Measurements from ENCODE around the gene RMDN2.
"Not testable (repeated sequence)": the region's sequence is repeated elsewhere in the genome, so short reads cannot be mapped to it uniquely, and the experiment has no call there.

RMDN2 gene

GRCh38 chr2:37934591-37935513 is 9.8 kb downstream of the RMDN2 start:
- peak in 2 of 3 donors; percentile 48 to 66 for DNase-seq

- not testable (repeated sequence) for DNase-seq
Measured at GRCh38 chr2:37937568-37937967, 12.5 kb downstream of the RMDN2 start.

- DNase-seq, result not testable (repeated sequence)
Measured at GRCh38 chr2:37941267-37941666, 16.2 kb downstream of the RMDN2 start.

- DNase-seq, result no peak
Measured at GRCh38 chr2:37944268-37944667, 19.2 kb downstream of the RMDN2 start.

- DNase-seq, result peak in 2 of 3 donors; percentile 32 to 43
Measured at GRCh38 chr2:37947306-37947705, 22.2 kb downstream of the RMDN2 start.

- DNase-seq, result not testable (repeated sequence)
Measured at GRCh38 chr2:37962018-37962739, 37.1 kb downstream of the RMDN2 start.

- not testable (repeated sequence) for DNase-seq
Measured at GRCh38 chr2:37962740-37963121, 37.6 kb downstream of the RMDN2 start.

GRCh38 chr2:37963901-37964300 is 38.8 kb downstream of the RMDN2 start:
- DNase-seq, result not testable (repeated sequence)

GRCh38 chr2:37966326-37966725 is 41.2 kb downstream of the RMDN2 start:
- DNase-seq, result no peak

GRCh38 chr2:37969731-37970130 is 44.6 kb downstream of the RMDN2 start:
- DNase-seq, result no peak

- DNase-seq, result no peak
Measured at GRCh38 chr2:37971971-37972370, 46.9 kb downstream of the RMDN2 start.

- DNase-seq, result no peak
Measured at GRCh38 chr2:37973615-37974353, 48.7 kb downstream of the RMDN2 start.

GRCh38 chr2:37975808-37976207 is 50.7 kb downstream of the RMDN2 start:
- DNase-seq, result no peak

GRCh38 chr2:37976411-37976810 is 51.3 kb downstream of the RMDN2 start:
- peak; percentile 17 to 38 (median 27) for DNase-seq

- peak; percentile 76 to 83 (median 83) for DNase-seq
Measured at GRCh38 chr2:37982147-37982582, 57.1 kb downstream of the RMDN2 start.

- no peak for DNase-seq
Measured at GRCh38 chr2:37982847-37983246, 57.8 kb downstream of the RMDN2 start.

- no peak for DNase-seq
Measured at GRCh38 chr2:37983719-37984118, 58.6 kb downstream of the RMDN2 start.

- DNase-seq, result no peak
Measured at GRCh38 chr2:37984176-37984575, 59.1 kb downstream of the RMDN2 start.

- DNase-seq, result peak; percentile 4 to 68 (median 68)
Measured at GRCh38 chr2:37984589-37984988, 59.5 kb downstream of the RMDN2 start.

- peak; percentile 44 to 69 (median 55) for DNase-seq
Measured at GRCh38 chr2:37985333-37985732, 60.2 kb downstream of the RMDN2 start.

GRCh38 chr2:37987098-37987775 is 62.1 kb downstream of the RMDN2 start:
- DNase-seq, result peak; percentile 22 to 50 (median 37)

GRCh38 chr2:37992601-37993000 is 67.5 kb downstream of the RMDN2 start:
- no peak for DNase-seq

All from suppressor macrophage treated with lipopolysaccharide for 1 hour (primary cell).